ENCODE data around the gene MTMR4.

Gene MTMR4

DNA sequence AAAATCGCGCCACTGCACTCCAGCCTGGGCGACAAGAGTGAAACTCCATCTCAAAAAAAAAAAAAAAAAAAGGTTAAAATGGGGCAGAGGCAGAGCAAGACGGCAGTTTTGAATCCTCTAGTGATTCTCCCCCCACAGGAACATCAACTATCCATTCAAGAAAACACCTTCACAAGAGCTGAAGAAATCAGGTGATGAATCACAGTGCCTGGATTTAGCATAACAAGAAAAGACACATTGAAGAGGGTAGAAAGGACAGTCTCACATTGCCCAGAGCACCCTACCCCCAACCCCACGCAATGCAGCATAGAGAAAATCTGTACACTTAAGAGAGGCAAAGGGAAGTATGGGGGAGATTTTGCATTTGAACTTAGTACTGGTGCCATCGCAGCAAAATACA lies 68.4 kb downstream of the MTMR4 start:
- peaks cover 5% of the 10 kb centered on the region for H3K4me1 ChIP-seq (ENCODE audit: control insufficient read depth, insufficient read depth, low read length)
- H3K9ac ChIP-seq (ENCODE audit: low read depth, low read length) = no peak overlapping the region
- H3K36me3 ChIP-seq (ENCODE audit: control insufficient read depth, insufficient read depth, low read length) = no peaks in the 10 kb centered on the region
- H3K9me3 ChIP-seq (ENCODE audit: control insufficient read depth, insufficient read depth, low read length) = no peaks in the 10 kb centered on the region
- H3K27me3 ChIP-seq (ENCODE audit: control insufficient read depth, insufficient read depth, low read length) = no peaks in the 10 kb centered on the region
- no peak overlapping the region for H3K4me3 ChIP-seq (ENCODE audit: low read depth, low read length)
